Posterior cingulate gyrus (tissue), 11 donors: Measurements from ENCODE around the gene METTL16.
A peak's percentile ranks its signal among the peaks of the same experiment; 100 is the strongest.
"Not testable (repeated sequence)": the region's sequence is repeated elsewhere in the genome, so short reads cannot be mapped to it uniquely, and the experiment has no call there.

Experiments used
- DNase-seq, 10 donors: peaks; one replicate each; pipeline versions ENCODE4 v3.0.0 to v3.0.0-alpha.2; 2020 to 2021; ENCODE audit warnings: mixed read lengths in 3 of 10
- intact Hi-C: fragments of 100-400 bp; cut with DNase I; formaldehyde crosslinking; loops from one replicate; pipeline ENCODE4 v1.15.1; 2023

METTL16 gene

DNA sequence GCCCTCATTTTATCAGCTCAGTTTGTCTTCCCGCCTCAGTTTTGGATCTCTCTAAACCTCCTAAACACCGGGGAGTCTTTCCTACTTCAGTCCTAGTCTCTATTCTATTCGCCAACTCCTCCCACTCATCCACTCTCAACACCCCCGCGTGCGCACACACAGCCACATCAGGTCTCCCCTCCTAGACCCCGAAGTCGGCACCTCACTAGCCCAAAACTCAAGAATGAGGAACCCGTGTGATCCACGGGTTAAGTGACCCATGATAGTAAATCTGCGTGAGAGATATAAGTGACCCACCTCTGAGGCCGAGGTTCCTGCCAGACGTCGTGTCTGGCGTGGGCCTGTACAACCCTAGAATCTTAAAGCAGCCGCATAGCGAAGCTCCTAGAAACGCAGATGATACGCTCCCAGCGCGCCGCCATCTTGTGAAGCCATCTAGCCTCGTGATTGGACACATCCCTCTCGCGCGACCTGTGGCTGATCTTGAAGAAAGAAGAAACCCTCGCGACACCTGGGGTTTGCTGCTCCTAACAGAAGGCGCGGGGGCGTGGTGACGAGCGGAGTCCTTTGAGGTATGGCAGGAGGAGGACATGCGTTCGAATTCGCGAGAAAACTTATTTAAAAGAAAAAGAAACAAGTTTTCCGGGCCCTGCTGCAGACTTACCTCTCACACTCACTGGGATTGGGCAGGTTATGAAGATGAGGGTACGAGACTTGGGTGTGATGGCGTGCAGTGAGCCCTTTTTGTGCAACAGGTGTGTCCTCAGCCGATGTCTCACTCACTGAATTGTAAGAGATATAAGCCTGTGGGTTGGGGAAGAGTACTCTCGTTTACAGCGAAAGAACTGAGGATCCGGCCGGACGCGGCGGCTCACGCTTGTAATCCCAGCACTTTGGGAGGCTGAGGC is at the start of gene METTL16:
Gene METTL16 (minus strand): TSS at position 427 of the 908 bp plus-strand sequence. CDS start 9,557 bp downstream, outside the sequence.
- DNase-seq: peak; percentile 87 to 99 (median 97)
- intact Hi-C loops: loop anchor here (2.0 kb wide), 1 partner anchor 81 kb away; the partner anchor contains the start of gene PAFAH1B1

- intact Hi-C loops: no loop called here
- no peak for DNase-seq
Measured at GRCh38 chr17:2560658-2561057, 49.0 kb upstream of the METTL16 start.

DNA sequence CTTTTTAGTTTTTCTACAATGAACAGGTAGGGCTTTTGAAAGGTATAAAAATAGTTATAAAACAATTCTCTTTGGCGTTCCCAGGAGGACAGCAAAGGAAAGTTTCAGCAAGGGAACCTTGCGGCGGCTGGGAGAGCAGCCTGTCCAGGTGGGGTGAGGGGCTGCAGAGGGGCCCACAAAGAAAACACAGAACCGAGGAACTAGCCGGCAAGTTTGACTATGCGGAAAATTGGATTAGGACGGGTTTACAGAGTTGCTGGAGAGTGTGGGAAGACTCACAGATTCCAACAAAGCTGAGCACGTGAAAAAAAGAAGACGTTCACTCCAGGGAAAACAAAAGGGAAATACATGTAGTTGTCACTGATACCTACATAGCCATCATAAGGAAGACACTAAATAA is 40.2 kb upstream of the METTL16 start:
- DNase-seq: no peak
- intact Hi-C loops: no loop called here

GRCh38 chr17:2551493-2551892 is 39.8 kb upstream of the METTL16 start:
- no peak for DNase-seq
- intact Hi-C loops: no loop called here

DNA sequence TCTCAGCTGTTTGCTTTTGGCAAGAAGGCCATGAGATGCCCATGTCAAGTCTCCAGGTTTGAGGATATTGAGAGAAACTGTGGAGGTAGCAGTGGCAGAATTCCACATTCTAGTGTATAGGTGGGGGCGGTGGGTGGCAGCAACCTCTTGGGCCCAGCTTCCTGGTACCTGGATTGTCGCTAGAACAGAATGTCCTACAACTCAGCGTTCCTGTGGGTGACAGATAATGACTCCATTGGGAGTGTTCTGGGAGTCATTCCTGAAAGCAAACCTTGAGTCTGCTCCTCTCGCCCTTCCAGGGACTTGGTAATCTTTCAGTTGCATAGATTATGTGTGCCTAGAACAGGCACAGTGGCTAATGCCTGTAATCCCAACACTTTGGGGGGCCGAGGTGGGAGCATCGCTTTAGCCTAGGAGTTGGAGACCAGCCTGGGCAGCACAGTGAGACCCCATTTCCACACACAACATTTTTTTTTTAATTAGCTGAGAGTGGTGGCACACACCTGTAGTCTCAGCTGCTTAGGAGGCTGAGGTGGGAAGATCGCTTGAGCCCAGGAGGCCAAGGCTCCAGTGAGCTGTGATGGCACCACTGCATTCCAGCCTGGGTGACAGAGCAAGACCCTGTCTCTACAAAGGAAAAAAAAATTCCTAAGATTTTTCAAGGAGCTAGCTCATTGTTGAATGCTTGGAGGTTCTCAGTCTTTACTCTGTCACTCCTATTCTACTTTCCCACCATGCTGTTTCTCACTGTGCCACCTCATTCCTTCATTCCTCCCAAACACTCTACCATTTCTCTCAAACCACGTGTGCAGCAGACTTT is 37.9 kb upstream of the METTL16 start:
- intact Hi-C loops: no loop called here
- DNase-seq: no peak

DNA sequence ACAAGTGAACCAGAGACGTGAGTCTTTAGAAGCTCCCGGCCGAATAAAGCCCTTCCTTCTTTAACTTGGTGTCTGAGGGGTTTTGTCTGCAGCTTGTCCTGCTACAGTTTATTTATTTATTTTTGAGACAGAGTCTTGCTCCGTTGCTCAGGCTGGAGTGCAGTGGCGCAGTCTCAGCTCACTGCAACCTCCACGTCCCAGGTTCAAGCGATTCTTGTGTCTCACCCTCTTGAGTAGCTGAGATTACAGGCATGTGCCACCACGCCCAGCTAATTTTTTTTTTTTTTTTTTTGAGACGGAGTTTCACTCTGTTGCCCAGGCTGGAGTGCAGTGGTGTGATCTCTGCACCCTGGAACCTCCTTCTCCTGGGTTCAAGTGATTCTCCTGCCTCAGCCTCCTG is 36.3 kb upstream of the METTL16 start:
- DNase-seq, intact Hi-C loops: not testable (repeated sequence)

- intact Hi-C loops: no loop called here
Measured at GRCh38 chr17:2547176-2547575, 35.5 kb upstream of the METTL16 start.

DNA sequence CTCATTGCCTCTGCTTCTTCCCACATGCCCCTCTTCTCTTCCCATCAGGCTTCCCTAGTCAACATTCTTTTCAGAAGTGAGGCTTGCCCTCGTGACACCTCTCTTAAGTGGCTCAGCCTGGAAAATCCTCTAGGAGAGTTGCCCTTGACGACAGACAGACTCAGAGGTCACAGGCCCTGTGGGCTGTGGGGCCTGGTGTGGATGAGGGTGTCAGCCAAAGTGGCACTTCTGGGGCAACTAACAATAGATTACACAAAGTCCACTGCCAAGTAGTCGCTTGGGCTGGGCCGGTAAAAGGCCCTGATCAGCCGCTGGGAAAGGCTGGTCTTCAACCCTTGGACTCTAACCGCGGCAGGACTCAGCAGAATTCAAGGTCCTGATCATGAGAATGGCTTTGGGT is 33.7 kb upstream of the METTL16 start:
- DNase-seq: no peak
- intact Hi-C loops: no loop called here

More at GRCh38 chr17:2547176-2547575, 35.5 kb upstream of the METTL16 start:
- DNase-seq: no peak

- intact Hi-C loops: no loop called here
- DNase-seq: peak in 3 of 10 donors; percentile 5 to 46 (median 22)
Measured at GRCh38 chr17:2542456-2542855, 30.8 kb upstream of the METTL16 start.

DNA sequence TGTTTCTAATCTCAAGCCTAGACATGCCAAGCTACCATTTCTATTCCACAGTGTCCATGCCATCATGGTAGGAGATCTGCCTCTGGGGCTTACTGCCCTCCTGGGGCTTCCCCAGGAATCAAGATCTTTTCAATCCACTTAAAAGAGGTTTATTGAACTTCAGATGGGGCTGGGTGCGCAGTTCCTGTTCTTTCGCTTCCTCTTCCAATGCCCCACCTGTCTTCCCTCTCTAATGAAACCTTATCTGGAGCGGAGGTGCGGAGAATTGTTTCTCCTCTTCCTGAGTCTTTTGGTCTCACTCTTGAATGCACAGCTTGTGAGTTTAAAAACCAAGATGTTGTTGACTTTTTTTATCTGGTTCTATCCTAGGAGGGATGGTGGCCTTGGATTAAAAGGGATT is 30.4 kb upstream of the METTL16 start:
- intact Hi-C loops: no loop called here
- DNase-seq: no peak

GRCh38 chr17:2537579-2537978 is 25.9 kb upstream of the METTL16 start:
- DNase-seq: peak in 1 of 10 donors; percentile 22
- intact Hi-C loops: not testable (repeated sequence)

GRCh38 chr17:2532146-2532720 is 20.5 kb upstream of the METTL16 start:
- intact Hi-C loops: no loop called here
- DNase-seq: peak in 1 of 10 donors; percentile 73

GRCh38 chr17:2531243-2531954 is 19.7 kb upstream of the METTL16 start:
- peak in 1 of 10 donors; percentile 8 for DNase-seq
- intact Hi-C loops: not testable (repeated sequence)

DNA sequence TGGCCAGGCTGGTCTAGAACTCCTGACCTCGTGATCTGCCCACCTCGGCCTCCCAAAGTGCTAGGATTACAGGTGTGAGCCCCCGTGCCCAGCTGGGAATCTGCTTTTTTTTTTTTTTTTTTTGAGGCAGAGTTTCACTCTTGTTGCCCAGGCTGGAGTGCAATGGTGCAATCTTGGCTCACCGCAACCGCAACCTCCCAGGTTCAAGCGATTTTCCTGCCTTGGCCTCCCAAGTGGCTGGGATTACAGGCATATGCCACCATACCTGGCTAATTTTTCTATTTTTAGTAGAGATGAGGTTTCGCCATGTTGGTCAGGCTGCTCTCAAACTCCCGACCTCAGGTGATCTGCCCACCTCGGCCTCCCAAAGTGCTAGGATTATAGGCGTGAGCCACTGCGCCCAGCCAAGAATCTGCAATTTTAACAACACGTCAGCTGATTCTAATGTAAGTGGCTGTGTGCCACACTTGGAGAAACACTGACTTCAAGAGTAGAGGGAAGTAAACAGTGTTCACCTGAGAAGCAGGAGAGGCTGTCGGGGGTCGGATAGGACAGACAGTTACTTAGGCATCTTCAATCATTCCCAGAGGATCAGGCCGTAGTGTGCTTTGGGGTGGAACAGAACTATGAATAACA is 10.2 kb upstream of the METTL16 start:
- intact Hi-C loops, DNase-seq: not testable (repeated sequence)

- no peak for DNase-seq
- intact Hi-C loops: no loop called here
Measured at GRCh38 chr17:2521257-2521656, 9.6 kb upstream of the METTL16 start.

DNA sequence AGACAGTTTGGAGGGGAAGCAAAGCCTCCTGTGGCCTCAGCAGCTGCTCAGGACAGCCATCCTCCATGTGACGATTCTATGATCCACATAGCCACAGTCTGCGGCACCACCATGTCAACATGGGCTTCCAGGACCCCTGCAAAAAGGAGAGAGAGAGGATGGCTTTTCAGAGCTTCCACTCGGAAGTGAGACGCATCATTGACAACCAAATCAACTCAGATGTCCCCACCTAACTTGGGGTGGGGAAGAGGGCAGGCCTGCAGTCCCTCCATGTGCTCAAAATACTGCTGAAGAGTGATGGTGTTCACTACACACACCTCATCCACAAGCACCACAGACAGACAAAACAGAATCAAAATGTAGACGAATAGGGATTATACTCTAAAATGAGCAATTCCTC is 5.9 kb upstream of the METTL16 start:
- no peak for DNase-seq
- intact Hi-C loops: no loop called here

DNA sequence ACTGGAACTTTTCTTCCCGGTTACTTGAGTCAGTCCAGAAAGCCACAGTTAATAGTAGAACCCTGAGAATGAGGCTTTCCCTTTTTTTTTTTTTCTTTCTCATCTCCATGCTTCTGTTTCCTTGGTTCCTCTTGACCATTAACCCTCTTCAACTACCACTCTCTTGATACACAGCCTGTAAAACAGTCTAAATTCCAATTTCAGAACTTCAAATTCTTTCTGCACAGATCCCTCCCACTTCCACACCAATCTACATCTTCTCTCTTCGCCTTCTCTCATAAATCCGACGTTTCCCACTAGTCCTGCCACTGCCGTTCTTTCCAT is 588 bp downstream of the METTL16 start:
- intact Hi-C loops: no loop called here
- no peak for DNase-seq

DNA sequence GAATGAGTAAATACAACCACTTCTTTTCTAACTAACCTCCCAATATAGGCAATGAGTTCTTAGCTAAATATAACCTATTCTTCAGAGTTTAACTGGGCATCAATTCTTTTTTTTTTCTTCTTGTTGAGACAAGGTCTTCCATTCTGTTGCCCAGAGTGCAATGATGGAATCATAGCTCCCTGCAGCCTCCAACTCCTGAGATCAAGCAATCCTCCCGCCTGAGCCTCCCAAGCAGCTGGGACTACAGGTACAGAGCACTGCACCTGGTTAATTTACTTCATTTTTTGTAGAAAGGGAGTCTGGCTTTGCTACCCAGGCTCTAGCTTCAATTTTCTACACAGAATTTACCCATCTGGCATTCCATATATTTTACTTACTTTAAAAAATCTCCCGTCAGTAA is 1.1 kb downstream of the METTL16 start:
- no peak for DNase-seq
- intact Hi-C loops: no loop called here

GRCh38 chr17:2508035-2508434 is 3.7 kb downstream of the METTL16 start:
- DNase-seq: no peak
- intact Hi-C loops: no loop called here

GRCh38 chr17:2507015-2507414 is 4.7 kb downstream of the METTL16 start:
- intact Hi-C loops: not testable (repeated sequence)

More at GRCh38 chr17:2507015-2507414, 4.7 kb downstream of the METTL16 start:
- peak in 1 of 10 donors; percentile 81 for DNase-seq
